Smooth muscle cell (in vitro differentiated cells): ENCODE results near the gene PHLPP2. TPM values are rescaled to one million over a fixed set of nuclear protein-coding genes. Genes with fewer than 3 reads are reported as not detected.

Experiments
- DNase-seq: peaks from one replicate; lab custom pipeline; 2025; ENCODE audit not compliant: unreplicated experiment; lab: John Stamatoyannopoulos, UW
- H2AFZ ChIP-seq: fragments of 200-600 bp; sonication (generic); 2 replicates; pipeline ENCODE4 v1.6.0; 2016; ENCODE audit warnings: antibody characterized with exemption, low read depth, mild to moderate bottlenecking
- H3F3A ChIP-seq: fragments of 200-600 bp; sonication (generic); 2 replicates; pipeline ENCODE4 v1.6.0; 2017; ENCODE audit warnings: antibody characterized with exemption, low read depth
- H3K27ac ChIP-seq: fragments of 200-600 bp; sonication (generic); 2 replicates; pipeline ENCODE4 v1.5.1; 2016; ENCODE audit warnings: low read depth, mild to moderate bottlenecking
- H3K27me3 ChIP-seq: fragments of 200-600 bp; sonication (generic); 2 replicates; pipeline ENCODE4 v1.6.1; 2016; ENCODE audit warnings: low read depth, mild to moderate bottlenecking
- H3K36me3 ChIP-seq: fragments of 200-600 bp; sonication (generic); 2 replicates; pipeline ENCODE4 v1.5.1; 2016; ENCODE audit warnings: low read depth
- H3K4me1 ChIP-seq: fragments of 200-600 bp; sonication (generic); 2 replicates; pipeline ENCODE4 v1.5.1; 2016; ENCODE audit warnings: low read depth
- H3K4me2 ChIP-seq: fragments of 200-600 bp; sonication (generic); 2 replicates; pipeline ENCODE4 v1.6.0; 2016; ENCODE audit warnings: mild to moderate bottlenecking
- H3K4me3 ChIP-seq: fragments of 200-600 bp; sonication (generic); 2 replicates; pipeline ENCODE4 v1.5.1; 2016; ENCODE audit warnings: mild to moderate bottlenecking
- H3K79me2 ChIP-seq: fragments of 200-600 bp; sonication (generic); 2 replicates; pipeline ENCODE4 v1.6.0; 2016; ENCODE audit warnings: low read depth, mild to moderate bottlenecking
- H3K9ac ChIP-seq: fragments of 200-600 bp; sonication (generic); 2 replicates; pipeline ENCODE4 v1.6.0; 2016; ENCODE audit warnings: low read depth
- H3K9me3 ChIP-seq: fragments of 200-600 bp; sonication (generic); replicated peaks from 2 replicates; pipeline ENCODE4 v1.5.1; 2016; ENCODE audit warnings: low read depth
- H4K20me1 ChIP-seq: fragments of 200-600 bp; sonication (generic); 2 replicates; pipeline ENCODE4 v1.6.0; 2016; ENCODE audit warnings: low read depth
- WGBS: methylation state at CpG from one replicate; pipeline ENCODE4 v1.1.7; 2016; ENCODE audit warnings: low lambda C conversion rate; 5-methylcytosine and 5-hydroxymethylcytosine counted together
- polyA plus RNA-seq: library from polyadenylated mRNA; unstranded; fragments of >200 nt; fragmentation: Nextera tagmentation; extraction: Ambion mirVana; gene quantifications from 2 replicates; pipeline ENCODE4 v1.2.1, GENCODE V29; 2016
- total RNA-seq: library from RNA; depleted of rRNA; stranded (reverse); fragments of >200 nt; gene quantifications from 2 replicates; pipeline ENCODE4 v1.2.3, GENCODE V29; 2014
- TF ChIP-seq, protein P1 (sequence below): fragments of 200-600 bp; sonication (generic); IDR thresholded peaks from 2 replicates; pipeline ENCODE4 v1.5.1; 2017; ENCODE audit warnings: borderline replicate concordance, mild to moderate bottlenecking, antibody characterized with exemption; ENCODE audit not compliant: insufficient read depth, poor library complexity, severe bottlenecking

Gene PHLPP2
- total and polyA plus RNA-seq, 2 experiments from 2014 or later = 2.3 to 5.3 TPM

DNA sequence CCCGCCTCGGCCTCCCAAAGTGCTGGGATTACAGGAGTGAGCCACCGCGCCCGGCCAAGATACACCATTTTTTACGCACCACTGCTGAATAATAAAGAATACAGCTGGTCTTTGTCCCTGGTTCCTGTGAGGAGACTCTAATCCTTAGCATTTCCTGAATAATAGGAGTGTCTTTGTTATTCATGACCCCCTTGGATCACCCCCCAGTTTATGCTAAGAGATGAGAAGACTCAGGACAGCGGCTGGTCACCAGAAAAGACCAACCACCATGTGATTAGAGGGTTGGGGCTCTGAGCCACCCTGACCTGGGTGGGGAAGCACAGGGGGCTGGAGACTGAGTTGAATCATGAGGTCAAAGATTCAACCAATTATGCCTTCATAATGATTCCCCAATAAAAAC, 17.3 kb downstream of the PHLPP2 start:
- Histone ChIP-seq H3K4me3 (no peak overlapping the region), H4K20me1 (peaks cover 47% of the 10 kb centered on the region), H3K4me1 (peaks cover 10% of the 10 kb centered on the region), H3F3A (no peaks in the 10 kb centered on the region), H3K27ac (peak overlapping the region; percentile 14), H3K9ac (no peak overlapping the region), H3K9me3 (no peaks in the 10 kb centered on the region), H3K36me3 (no peaks in the 10 kb centered on the region), H3K4me2 (no peak overlapping the region), H3K27me3 (no peaks in the 10 kb centered on the region), H3K79me2 (peaks cover 42% of the 10 kb centered on the region), H2AFZ (no peak overlapping the region)
- DNase-seq = no peak
- WGBS = 81% methylated on average over 5 of the region's 7 CpGs
- TF ChIP-seq, protein P1, sequence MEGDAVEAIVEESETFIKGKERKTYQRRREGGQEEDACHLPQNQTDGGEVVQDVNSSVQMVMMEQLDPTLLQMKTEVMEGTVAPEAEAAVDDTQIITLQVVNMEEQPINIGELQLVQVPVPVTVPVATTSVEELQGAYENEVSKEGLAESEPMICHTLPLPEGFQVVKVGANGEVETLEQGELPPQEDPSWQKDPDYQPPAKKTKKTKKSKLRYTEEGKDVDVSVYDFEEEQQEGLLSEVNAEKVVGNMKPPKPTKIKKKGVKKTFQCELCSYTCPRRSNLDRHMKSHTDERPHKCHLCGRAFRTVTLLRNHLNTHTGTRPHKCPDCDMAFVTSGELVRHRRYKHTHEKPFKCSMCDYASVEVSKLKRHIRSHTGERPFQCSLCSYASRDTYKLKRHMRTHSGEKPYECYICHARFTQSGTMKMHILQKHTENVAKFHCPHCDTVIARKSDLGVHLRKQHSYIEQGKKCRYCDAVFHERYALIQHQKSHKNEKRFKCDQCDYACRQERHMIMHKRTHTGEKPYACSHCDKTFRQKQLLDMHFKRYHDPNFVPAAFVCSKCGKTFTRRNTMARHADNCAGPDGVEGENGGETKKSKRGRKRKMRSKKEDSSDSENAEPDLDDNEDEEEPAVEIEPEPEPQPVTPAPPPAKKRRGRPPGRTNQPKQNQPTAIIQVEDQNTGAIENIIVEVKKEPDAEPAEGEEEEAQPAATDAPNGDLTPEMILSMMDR = no peak

DNA sequence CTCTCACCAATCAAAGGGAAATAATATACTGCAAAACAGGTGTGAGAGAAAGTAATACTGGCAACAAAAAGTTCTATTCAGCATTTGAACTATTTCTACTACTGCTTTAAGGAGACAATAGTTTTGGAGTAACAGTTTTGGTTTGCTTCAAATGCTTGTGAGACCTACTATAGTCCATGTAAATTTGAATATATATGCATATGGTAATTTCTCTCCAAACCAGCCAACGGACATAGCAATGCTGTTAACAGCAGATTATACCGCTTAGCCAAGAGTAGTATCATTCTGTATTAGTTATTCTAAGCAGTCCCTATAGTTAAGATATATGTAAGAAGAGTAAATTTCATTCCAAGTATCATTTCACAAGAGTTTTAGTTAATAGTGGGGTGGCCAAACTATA, 18.5 kb downstream of the PHLPP2 start:
- no peak overlapping the region for H3K4me3 ChIP-seq
- no peak overlapping the region for H3K27ac ChIP-seq
- no peak overlapping the region for H3K9ac ChIP-seq
- no peaks in the 10 kb centered on the region for H3K36me3 ChIP-seq
- DNase-seq = no peak
- peaks cover 38% of the 10 kb centered on the region for H3K79me2 ChIP-seq
- H4K20me1 ChIP-seq = peaks cover 37% of the 10 kb centered on the region
- WGBS = 94% methylated on average over 2 of the region's 2 CpGs
- peaks cover 10% of the 10 kb centered on the region for H3K4me1 ChIP-seq
- TF ChIP-seq, protein P1 = no peak
- H3F3A ChIP-seq = no peaks in the 10 kb centered on the region
- no peak overlapping the region for H3K4me2 ChIP-seq
- H2AFZ ChIP-seq = no peak overlapping the region
- no peaks in the 10 kb centered on the region for H3K9me3 ChIP-seq
- no peaks in the 10 kb centered on the region for H3K27me3 ChIP-seq

DNA sequence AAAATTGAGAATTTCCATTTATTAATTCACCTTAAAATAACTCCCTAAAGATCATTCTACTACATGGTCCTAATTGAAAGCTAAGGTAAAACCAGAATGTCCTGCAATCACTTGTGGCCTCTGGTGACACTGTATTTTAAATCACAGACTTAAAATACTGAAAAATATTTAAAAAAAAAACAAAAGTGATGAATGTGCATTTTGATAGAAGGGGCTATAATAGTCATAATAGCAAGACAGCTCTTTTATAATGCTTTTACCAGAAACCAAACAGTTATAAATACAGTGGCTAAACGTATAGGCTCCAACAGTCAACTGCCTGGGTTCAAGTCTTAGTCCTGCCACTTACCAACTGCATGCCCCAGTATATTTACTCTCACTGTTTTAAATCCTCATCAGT, 21.2 kb downstream of the PHLPP2 start:
- no peak for DNase-seq
- no peaks in the 10 kb centered on the region for H3K9me3 ChIP-seq
- no peaks in the 10 kb centered on the region for H3K27me3 ChIP-seq
- H3K4me1 ChIP-seq = peaks cover 3% of the 10 kb centered on the region
- 96% methylated on average over 1 of the region's 1 CpG for WGBS
- peaks cover 23% of the 10 kb centered on the region for H4K20me1 ChIP-seq
- H3K36me3 ChIP-seq = no peaks in the 10 kb centered on the region
- peaks cover 28% of the 10 kb centered on the region for H3K79me2 ChIP-seq
- no peaks in the 10 kb centered on the region for H3F3A ChIP-seq
- TF ChIP-seq, protein P1 = no peak
- no peak overlapping the region for H3K4me2 ChIP-seq
- no peak overlapping the region for H3K27ac ChIP-seq
- H3K9ac ChIP-seq = no peak overlapping the region
- no peak overlapping the region for H3K4me3 ChIP-seq
- H2AFZ ChIP-seq = no peak overlapping the region

DNA sequence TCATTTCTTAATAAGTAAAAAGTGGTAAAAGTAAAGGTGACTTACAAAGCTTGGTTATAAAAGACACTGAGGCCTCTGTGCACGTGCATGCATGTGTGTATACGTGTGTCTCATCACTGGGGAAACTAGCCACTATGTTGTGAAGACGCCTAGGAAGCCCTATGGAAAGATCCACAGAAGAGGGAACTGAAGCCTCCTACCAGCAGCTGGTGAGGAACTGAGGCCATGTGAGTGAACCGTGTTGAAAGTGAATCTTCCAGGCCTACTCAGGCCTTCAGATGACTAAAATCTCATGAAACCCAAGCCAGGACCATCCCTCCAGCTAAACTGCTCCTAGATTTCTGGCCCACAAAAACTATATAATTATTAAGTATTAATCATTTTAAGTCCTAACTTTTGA, 23.7 kb downstream of the PHLPP2 start:
- no peak overlapping the region for H3K4me2 ChIP-seq
- no peaks in the 10 kb centered on the region for H3K27me3 ChIP-seq
- TF ChIP-seq, protein P1 = no peak
- 95% methylated on average over 4 of the region's 4 CpGs for WGBS
- H3K9ac ChIP-seq = no peak overlapping the region
- DNase-seq = no peak
- H3K4me3 ChIP-seq = no peak overlapping the region
- H3K79me2 ChIP-seq = peaks cover 21% of the 10 kb centered on the region
- H3F3A ChIP-seq = no peaks in the 10 kb centered on the region
- no peaks in the 10 kb centered on the region for H3K9me3 ChIP-seq
- no peak overlapping the region for H2AFZ ChIP-seq
- peaks cover 8% of the 10 kb centered on the region for H4K20me1 ChIP-seq
- no peaks in the 10 kb centered on the region for H3K36me3 ChIP-seq
- H3K27ac ChIP-seq = no peak overlapping the region
- H3K4me1 ChIP-seq = no peaks in the 10 kb centered on the region
